H9 (cell line): ENCODE data around the gene NDUFB4. TPM values are rescaled to one million over a fixed set of nuclear protein-coding genes. Genes with fewer than 3 reads are reported as not detected.
"Not testable (repeated sequence)": the region's sequence is repeated elsewhere in the genome, so short reads cannot be mapped to it uniquely, and the experiment has no call there.

Source experiments
- DNase-seq: peaks from one replicate; pipeline ENCODE4 v3.0.0-alpha.2; 2017
- H2AFZ ChIP-seq: one replicate; pipeline ENCODE4 v1.6.1; 2013; ENCODE audit warnings: mild to moderate bottlenecking, low read length, control low read depth, moderate library complexity
- H2AK5ac ChIP-seq: 2 replicates; pipeline ENCODE4 v1.6.1; 2013; ENCODE audit warnings: low read length, control low read depth, mixed read lengths; ENCODE audit not compliant: insufficient read length
- H2BK120ac ChIP-seq: one replicate; pipeline ENCODE4 v1.6.1; 2013; ENCODE audit warnings: low read depth, mild to moderate bottlenecking, low read length, control low read depth, inconsistent platforms; ENCODE audit not compliant: poor library complexity, severe bottlenecking
- H2BK12ac ChIP-seq: 2 replicates; pipeline ENCODE4 v1.6.1; 2013; ENCODE audit warnings: low read length, control low read depth, mixed read lengths, low read depth; ENCODE audit not compliant: insufficient read length
- H2BK15ac ChIP-seq: 2 replicates; pipeline ENCODE4 v1.6.1; 2013; ENCODE audit warnings: low read depth, low read length, control low read depth
- H2BK20ac ChIP-seq: one replicate; pipeline ENCODE4 v1.6.1; 2013; ENCODE audit warnings: low read depth, mild to moderate bottlenecking, low read length, control low read depth, inconsistent platforms; ENCODE audit not compliant: poor library complexity, severe bottlenecking
- H2BK5ac ChIP-seq: 2 replicates; pipeline ENCODE4 v1.6.1; 2013; ENCODE audit warnings: low read length, control low read depth, mixed read lengths; ENCODE audit not compliant: insufficient read length
- H3K14ac ChIP-seq: 2 replicates; pipeline ENCODE4 v1.6.1; 2013; ENCODE audit warnings: low read length, control low read depth; ENCODE audit not compliant: insufficient read depth
- H3K18ac ChIP-seq: 2 replicates; pipeline ENCODE4 v1.6.1; 2013; ENCODE audit warnings: low read depth, mild to moderate bottlenecking, mixed read lengths, low read length, control low read depth; ENCODE audit not compliant: insufficient read length
- H3K23ac ChIP-seq: 2 replicates; pipeline ENCODE4 v1.6.1; 2013; ENCODE audit warnings: low read length, control low read depth, mixed read lengths, low read depth; ENCODE audit not compliant: insufficient read length
- H3K23me2 ChIP-seq: 2 replicates; pipeline ENCODE4 v1.6.1; 2013; ENCODE audit warnings: low read depth, mild to moderate bottlenecking, mixed read lengths, low read length, control low read depth; ENCODE audit not compliant: insufficient read length, poor library complexity, severe bottlenecking
- H3K27ac ChIP-seq: 2 replicates; pipeline ENCODE4 v1.5.1; 2013; ENCODE audit warnings: low read length, control low read depth, mixed read lengths, low read depth; ENCODE audit not compliant: insufficient read length
- H3K27me3 ChIP-seq: 2 replicates; pipeline ENCODE4 v1.6.1; 2013; ENCODE audit warnings: low read length, control low read depth, inconsistent platforms; ENCODE audit not compliant: insufficient read depth
- H3K4ac ChIP-seq: 2 replicates; pipeline ENCODE4 v1.6.1; 2013; ENCODE audit warnings: low read depth, mild to moderate bottlenecking, control low read depth, inconsistent platforms, low read length, moderate library complexity
- H3K4me1 ChIP-seq: 2 replicates; pipeline ENCODE4 v1.6.1; 2013; ENCODE audit warnings: low read length, control low read depth, inconsistent platforms; ENCODE audit not compliant: insufficient read depth
- H3K4me2 ChIP-seq: 2 replicates; pipeline ENCODE4 v1.6.1; 2013; ENCODE audit warnings: low read length, control low read depth, mixed read lengths; ENCODE audit not compliant: insufficient read length, insufficient read depth
- H3K56ac ChIP-seq: 2 replicates; pipeline ENCODE4 v1.6.1; 2013; ENCODE audit warnings: low read depth, mild to moderate bottlenecking, mixed read lengths, low read length, control low read depth; ENCODE audit not compliant: insufficient read length
- H3K79me1 ChIP-seq: 2 replicates; pipeline ENCODE4 v1.6.1; 2013; ENCODE audit warnings: low read depth, mild to moderate bottlenecking, moderate library complexity, low read length, control low read depth, inconsistent platforms; ENCODE audit not compliant: insufficient read depth, poor library complexity, severe bottlenecking
- H3K79me2 ChIP-seq: 2 replicates; pipeline ENCODE4 v1.6.1; 2013; ENCODE audit warnings: low read length, control low read depth, inconsistent platforms; ENCODE audit not compliant: insufficient read depth
- H3K9ac ChIP-seq: 2 replicates; pipeline ENCODE4 v1.6.1; 2013; ENCODE audit warnings: low read length, control low read depth, mixed read lengths; ENCODE audit not compliant: insufficient read length; ENCODE audit errors: extremely low read depth
- H3K9me3 ChIP-seq: one replicate; pipeline ENCODE4 v1.6.1; 2013; ENCODE audit warnings: low read depth, low read length, inconsistent platforms; ENCODE audit not compliant: control insufficient read depth
- H3T11ph ChIP-seq: one replicate; pipeline ENCODE4 v1.6.1; 2013; ENCODE audit warnings: mild to moderate bottlenecking, low read length, control low read depth, inconsistent platforms
- H4K20me1 ChIP-seq: one replicate; pipeline ENCODE4 v1.6.1; 2013; ENCODE audit not compliant: control insufficient read depth, insufficient read length, insufficient read depth
- H4K5ac ChIP-seq: 2 replicates; pipeline ENCODE4 v1.6.1; 2013; ENCODE audit warnings: low read depth, mild to moderate bottlenecking, mixed read lengths, low read length, control low read depth; ENCODE audit not compliant: insufficient read length
- H4K8ac ChIP-seq: replicated peaks from 2 replicates; pipeline ENCODE4 v1.6.1; 2013; ENCODE audit warnings: low read length, control low read depth, mixed read lengths, low read depth; ENCODE audit not compliant: insufficient read length
- H4K91ac ChIP-seq: 2 replicates; pipeline ENCODE4 v1.6.1; 2013; ENCODE audit warnings: low read depth, mild to moderate bottlenecking, moderate library complexity, mixed read lengths, low read length, control low read depth; ENCODE audit not compliant: insufficient read length
- H3K27ac Mint-ChIP-seq, 3 experiments: 2 replicates in 2 of 3; 3 replicates in 1 of 3; pipeline ENCODE4 v1.8.0; 2020 to 2021; ENCODE audit warnings: mixed read lengths in 3 of 3, mild to moderate bottlenecking in 1 of 3, moderate library complexity in 1 of 3
- H3K27me3 Mint-ChIP-seq: 2 replicates; pipeline ENCODE4 v1.8.0; 2021; ENCODE audit warnings: low read depth, mild to moderate bottlenecking, moderate library complexity, mixed read lengths
- H3K36me3 Mint-ChIP-seq, 3 experiments: 2 replicates in 2 of 3; 3 replicates in 1 of 3; pipeline ENCODE4 v1.8.0; 2020 to 2021; ENCODE audit warnings: low read depth in 3 of 3, mixed read lengths in 3 of 3; ENCODE audit not compliant: insufficient read depth in 1 of 3
- H3K4me1 Mint-ChIP-seq, 2 experiments: 2 replicates each; pipeline ENCODE4 v1.8.0; 2020; ENCODE audit warnings: mixed read lengths in 2 of 2
- H3K4me3 Mint-ChIP-seq, 2 experiments: 2 replicates in 1 of 2; 3 replicates in 1 of 2; pipeline ENCODE4 v1.8.0; 2020 to 2021; ENCODE audit warnings: mild to moderate bottlenecking in 2 of 2, mixed read lengths in 2 of 2, moderate library complexity in 1 of 2
- H3K9me3 Mint-ChIP-seq, 2 experiments: 2 replicates in 1 of 2; 3 replicates in 1 of 2; pipeline ENCODE4 v1.8.0; 2020; ENCODE audit warnings: mild to moderate bottlenecking in 2 of 2, mixed read lengths in 2 of 2, moderate library complexity in 1 of 2
- WGBS: extraction: QIAGEN DNeasy Blood & Tissue Kit; methylation state at CpG from one replicate; pipeline ENCODE4 v1.1.7; 2013; ENCODE audit warnings: missing lambda C conversion rate, low lambda C conversion rate, mixed read lengths; ENCODE audit not compliant: insufficient read length; ENCODE audit errors: extremely low coverage; 5-methylcytosine and 5-hydroxymethylcytosine counted together
- total RNA-seq: library from RNA; stranded (reverse); gene quantifications from 2 replicates; pipeline ENCODE4 v1.2.1, GENCODE V29; 2021
- TF ChIP-seq, protein P1 (sequence below): fragments of 200-600 bp; sonication (generic); conservative IDR thresholded peaks from 3 replicates; pipeline ENCODE4 v1.8.0; 2021; ENCODE audit warnings: antibody characterized with exemption, mild to moderate bottlenecking

NDUFB4 gene
- total RNA-seq, 1 experiment from 2014 or later = 217 TPM

DNA sequence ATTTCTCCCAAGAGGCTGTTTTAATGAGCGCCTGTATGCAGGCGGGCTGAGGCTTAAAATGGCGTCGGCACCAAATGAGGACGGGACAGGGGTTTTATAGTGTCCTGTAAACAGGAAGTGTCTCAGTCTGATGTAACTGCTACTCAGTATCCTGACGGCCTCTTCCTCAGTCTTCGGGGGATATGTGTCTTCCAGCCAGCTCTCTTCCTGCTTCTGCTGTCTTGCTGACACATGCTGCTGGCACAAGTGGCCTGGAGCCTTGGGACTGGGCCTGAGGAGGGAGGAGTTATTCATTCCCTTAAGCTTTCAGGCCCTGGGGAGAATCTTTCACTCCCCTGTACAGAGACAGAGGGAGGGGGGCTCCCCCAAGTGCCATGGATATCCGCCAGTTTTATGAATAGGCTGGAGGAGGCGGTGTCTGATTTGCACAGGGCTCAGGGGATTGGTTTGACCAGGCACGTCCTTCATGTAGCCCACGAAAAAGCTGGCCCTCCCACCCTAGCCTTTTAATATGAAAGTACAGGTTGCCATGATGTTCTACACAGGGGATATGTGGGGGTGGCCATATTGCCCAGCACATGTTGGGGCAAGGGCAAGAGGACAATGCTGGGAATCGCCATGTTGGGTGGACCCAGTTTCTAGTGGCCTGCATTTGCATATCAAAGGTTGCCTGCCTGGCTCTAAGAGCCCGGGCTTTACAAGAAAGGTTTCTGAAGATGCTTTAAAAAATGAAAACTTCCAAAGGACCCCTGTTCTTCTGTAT lies 19.9 kb downstream of the NDUFB4 start:
- Histone ChIP-seq H4K20me1 (no peaks in the 10 kb centered on the region), H3K23me2 (no peaks in the 10 kb centered on the region), H3K4ac (no peak overlapping the region), H3K9me3 (no peaks in the 10 kb centered on the region), H2BK120ac (peak overlapping the region; percentile 48), H3K9ac (no peak overlapping the region), H3K4me2 (no peak overlapping the region), H3K79me1 (no peaks in the 10 kb centered on the region), H2BK5ac (no peak overlapping the region), H3K18ac (no peak overlapping the region), H3T11ph (no peak overlapping the region), H3K56ac (no peak overlapping the region), H3K14ac (peak overlapping the region; percentile 21; the same call in 1 of the 2 replicates), H3K4me1 (no peaks in the 10 kb centered on the region; the same call in 1 of the 2 replicates), H2BK15ac (no peak overlapping the region), H4K8ac (no peak overlapping the region), H4K5ac (no peak overlapping the region), H2AFZ (peak overlapping the region; percentile 74), H4K91ac (no peak overlapping the region), H3K27ac (no peak overlapping the region), H3K27me3 (no peaks in the 10 kb centered on the region), H2BK12ac (no peak overlapping the region), H2BK20ac (no peak overlapping the region), H3K23ac (no peak overlapping the region), H3K79me2 (no peaks in the 10 kb centered on the region), H2AK5ac (no peak overlapping the region)
- H3K27me3 Mint-ChIP-seq = no peaks in the 10 kb centered on the region
- no CpG with 5 or more reads among the region's 13 CpGs for WGBS
- H3K4me3 Mint-ChIP-seq = no peak overlapping the region
- H3K9me3 Mint-ChIP-seq = no peaks in the 10 kb centered on the region
- H3K4me1 Mint-ChIP-seq = peaks cover 25 to 30% of the 10 kb centered on the region in 2 experiments
- peak; percentile 30 for DNase-seq
- no peaks in the 10 kb centered on the region for H3K36me3 Mint-ChIP-seq
- peak overlapping the region in 2 of 3 experiments; percentile 22 to 88; a peak in 1 of 7 replicates for H3K27ac Mint-ChIP-seq
- TF ChIP-seq, protein P1, sequence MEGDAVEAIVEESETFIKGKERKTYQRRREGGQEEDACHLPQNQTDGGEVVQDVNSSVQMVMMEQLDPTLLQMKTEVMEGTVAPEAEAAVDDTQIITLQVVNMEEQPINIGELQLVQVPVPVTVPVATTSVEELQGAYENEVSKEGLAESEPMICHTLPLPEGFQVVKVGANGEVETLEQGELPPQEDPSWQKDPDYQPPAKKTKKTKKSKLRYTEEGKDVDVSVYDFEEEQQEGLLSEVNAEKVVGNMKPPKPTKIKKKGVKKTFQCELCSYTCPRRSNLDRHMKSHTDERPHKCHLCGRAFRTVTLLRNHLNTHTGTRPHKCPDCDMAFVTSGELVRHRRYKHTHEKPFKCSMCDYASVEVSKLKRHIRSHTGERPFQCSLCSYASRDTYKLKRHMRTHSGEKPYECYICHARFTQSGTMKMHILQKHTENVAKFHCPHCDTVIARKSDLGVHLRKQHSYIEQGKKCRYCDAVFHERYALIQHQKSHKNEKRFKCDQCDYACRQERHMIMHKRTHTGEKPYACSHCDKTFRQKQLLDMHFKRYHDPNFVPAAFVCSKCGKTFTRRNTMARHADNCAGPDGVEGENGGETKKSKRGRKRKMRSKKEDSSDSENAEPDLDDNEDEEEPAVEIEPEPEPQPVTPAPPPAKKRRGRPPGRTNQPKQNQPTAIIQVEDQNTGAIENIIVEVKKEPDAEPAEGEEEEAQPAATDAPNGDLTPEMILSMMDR = no peak

DNA sequence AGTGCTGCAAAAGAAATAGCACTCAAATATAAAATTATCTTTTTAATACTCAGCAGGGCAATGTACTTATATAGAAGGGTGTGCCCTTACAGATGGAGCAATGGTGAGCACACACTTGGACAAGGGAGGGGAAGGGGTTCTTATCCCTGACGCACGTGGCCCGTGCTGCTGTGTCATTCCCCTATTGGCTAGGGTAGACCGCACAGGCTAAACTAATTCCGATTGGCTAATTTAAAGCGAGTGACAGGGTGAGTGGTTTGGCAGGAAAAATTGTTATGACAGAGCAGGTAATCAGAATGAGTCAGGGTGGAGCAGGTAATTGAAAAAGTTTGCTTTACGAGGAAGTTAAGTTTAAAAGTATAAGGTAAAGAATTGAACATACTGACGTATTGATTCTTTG lies 20.6 kb downstream of the NDUFB4 start:
- H4K20me1 ChIP-seq, H3K56ac ChIP-seq, H3K27ac ChIP-seq, H3K79me1 ChIP-seq, H4K91ac ChIP-seq, H2AFZ ChIP-seq, DNase-seq, H3K4me1 ChIP-seq, H3K9me3 ChIP-seq, H3K27me3 Mint-ChIP-seq, H3K23me2 ChIP-seq, H3K36me3 Mint-ChIP-seq, H3K79me2 ChIP-seq, H2AK5ac ChIP-seq, H3K14ac ChIP-seq, H2BK5ac ChIP-seq, H3K4ac ChIP-seq, H4K5ac ChIP-seq, H4K8ac ChIP-seq, H3K4me3 Mint-ChIP-seq, H3K27me3 ChIP-seq, H3K23ac ChIP-seq, H2BK12ac ChIP-seq, H2BK20ac ChIP-seq, H3K18ac ChIP-seq, H3K4me2 ChIP-seq, H3K9me3 Mint-ChIP-seq, H3T11ph ChIP-seq, H2BK15ac ChIP-seq, H3K9ac ChIP-seq: not testable (repeated sequence)
- Mint-ChIP-seq H3K27ac (peak overlapping the region in 1 of 3 experiments; percentile 33; a peak in 1 of 7 replicates), H3K4me1 (peaks cover 25 to 31% of the 10 kb centered on the region in 2 experiments)
- peak overlapping the region; percentile 48 for H2BK120ac ChIP-seq
- WGBS = no CpG with 5 or more reads among the region's 8 CpGs
